SK-N-SH (cell line): ENCODE measurements around the gene MPO. TPM values are rescaled to one million over a fixed set of nuclear protein-coding genes. Genes with fewer than 3 reads are reported as not detected.
A peak's percentile ranks its signal among the peaks of the same experiment; 100 is the strongest.

Source experiments
- CTCF ChIA-PET: fragments of 300-600, 350-600 bp; formaldehyde crosslinking; extraction: SDS; loops from one replicate; lab custom pipeline; 2021; lab: Yijun Ruan, JAX
- POLR2A ChIA-PET: fragments of 350-600 bp; sonication (Branson Sonifier 250); formaldehyde crosslinking; extraction: SDS; loops from one replicate; lab custom pipeline; 2020; ENCODE audit warnings: antibody characterized with exemption, inconsistent platforms; lab: Yijun Ruan, JAX
- DNase-seq: peaks from one replicate; pipeline ENCODE4 v3.0.0; 2012
- H2AFZ ChIP-seq: fragments of 200-600 bp; sonication (generic); 2 replicates; pipeline ENCODE4 v1.8.1; 2016; ENCODE audit warnings: antibody characterized with exemption, mild to moderate bottlenecking, low read depth
- H3F3A ChIP-seq: fragments of 200-600 bp; sonication (generic); replicated peaks from 2 replicates; pipeline ENCODE3; 2016; ENCODE audit warnings: antibody characterized with exemption, mild to moderate bottlenecking; ENCODE audit not compliant: insufficient read depth
- H3K27ac ChIP-seq, 2 experiments: fragments of 200-500 bp in 1 of 2; fragments of 200-600 bp in 1 of 2; sonication (Bioruptor generic) in 1 of 2; sonication (generic), shearing (Covaris generic) in 1 of 2; 2 replicates each; pipeline versions ENCODE4 v1.5.1 to v1.6.1; 2014 to 2016; ENCODE audit warnings: low read depth in 2 of 2, inconsistent platforms in 1 of 2, low read length in 1 of 2, mild to moderate bottlenecking in 1 of 2, mixed read lengths in 1 of 2
- H3K27me3 ChIP-seq: fragments of 200-600 bp; sonication (generic), shearing (Covaris generic); 2 replicates; pipeline ENCODE4 v1.6.1; 2016; ENCODE audit warnings: mixed run types; ENCODE audit not compliant: insufficient read depth
- H3K36me3 ChIP-seq, 2 experiments: fragments of 200-500 bp in 1 of 2; fragments of 200-600 bp in 1 of 2; sonication (Bioruptor generic) in 1 of 2; sonication (generic) in 1 of 2; replicated peaks in 1 of 2; 2 replicates each; pipeline versions ENCODE3 to v1.5.1; 2014 to 2016; ENCODE audit warnings: low read length in 1 of 2, mild to moderate bottlenecking in 1 of 2; ENCODE audit not compliant: insufficient read depth in 2 of 2, control insufficient read depth in 1 of 2
- H3K4me1 ChIP-seq, 2 experiments: fragments of 200-500 bp in 1 of 2; fragments of 200-600 bp in 1 of 2; sonication (Bioruptor generic) in 1 of 2; sonication (generic), shearing (Covaris generic) in 1 of 2; 2 replicates each; pipeline versions ENCODE4 v1.5.1 to v1.6.1; 2014 to 2016; ENCODE audit warnings: low read depth in 1 of 2, low read length in 1 of 2, mixed run types in 1 of 2; ENCODE audit not compliant: insufficient read depth in 2 of 2, control insufficient read depth in 1 of 2
- H3K4me2 ChIP-seq: fragments of 200-600 bp; sonication (generic), shearing (Covaris generic); 2 replicates; pipeline ENCODE4 v1.6.1; 2017; ENCODE audit warnings: mixed run types
- H3K4me3 ChIP-seq, 2 experiments: fragments of 200-500 bp in 1 of 2; fragments of 200-600 bp in 1 of 2; sonication (Bioruptor generic) in 1 of 2; sonication (generic), shearing (Covaris generic) in 1 of 2; 2 replicates each; pipeline versions ENCODE4 v1.5.1 to v1.8.1; 2014 to 2016; ENCODE audit warnings: low read depth in 2 of 2, inconsistent platforms in 1 of 2, low read length in 1 of 2, mild to moderate bottlenecking in 1 of 2, mixed read lengths in 1 of 2, moderate library complexity in 1 of 2
- H3K79me2 ChIP-seq: fragments of 200-600 bp; sonication (generic); 2 replicates; pipeline ENCODE4 v1.8.1; 2017; ENCODE audit warnings: mild to moderate bottlenecking; ENCODE audit not compliant: insufficient read depth
- H3K9ac ChIP-seq: fragments of 200-600 bp; sonication (generic); 2 replicates; pipeline ENCODE4 v1.6.1; 2017; ENCODE audit warnings: mixed run types
- H3K9me2 ChIP-seq: fragments of 200-600 bp; sonication (generic); 2 replicates; pipeline ENCODE4 v1.6.1; 2017; ENCODE audit warnings: mixed run types
- H3K9me3 ChIP-seq: fragments of 200-600 bp; sonication (generic); 2 replicates; pipeline ENCODE4 v1.6.1; 2017; ENCODE audit warnings: mixed run types, mild to moderate bottlenecking, moderate library complexity
- H4K20me1 ChIP-seq: fragments of 200-600 bp; sonication (generic); 2 replicates; pipeline ENCODE4 v1.6.1; 2017; ENCODE audit warnings: mild to moderate bottlenecking, mixed run types; ENCODE audit not compliant: insufficient read depth
- ELF1 ChIP-seq: IDR thresholded peaks from 2 replicates; pipeline ENCODE4 v1.4.0; 2012
- EP300 ChIP-seq, 2 experiments: IDR thresholded peaks; 2 replicates each; pipeline versions ENCODE4 v1.4.0 to v1.6.1; 2012; ENCODE audit warnings: borderline replicate concordance in 1 of 2, low read depth in 1 of 2, low read length in 1 of 2
- FOSL2 ChIP-seq: IDR thresholded peaks from 2 replicates; pipeline ENCODE4 v1.4.0; 2012; ENCODE audit warnings: low read depth, mild to moderate bottlenecking, moderate library complexity, borderline replicate concordance
- FOXM1 ChIP-seq: IDR thresholded peaks from 2 replicates; pipeline ENCODE4 v1.4.0; 2012; ENCODE audit warnings: low read depth, mild to moderate bottlenecking
- GATA2 ChIP-seq: sonication (generic); formaldehyde crosslinking; IDR thresholded peaks from 2 replicates; pipeline ENCODE4 v1.5.0; 2020; ENCODE audit warnings: mild to moderate bottlenecking, missing genetic modification reagents
- IRF3 ChIP-seq: fragments of 150-350 bp; IDR thresholded peaks from 2 replicates; pipeline ENCODE4 v1.6.1; 2016; ENCODE audit warnings: mild to moderate bottlenecking, low read depth, low read length
- MAX ChIP-seq: IDR thresholded peaks from 2 replicates; pipeline ENCODE4 v1.4.0; 2012; ENCODE audit warnings: low read depth
- MEF2A ChIP-seq: IDR thresholded peaks from 2 replicates; pipeline ENCODE4 v1.4.0; 2012; ENCODE audit warnings: low read depth, borderline replicate concordance
- MXI1 ChIP-seq: IDR thresholded peaks from 2 replicates; pipeline ENCODE4 v1.6.1; 2012; ENCODE audit warnings: mild to moderate bottlenecking, low read depth, low read length, improper control_type of control experiment
- NFIC ChIP-seq: IDR thresholded peaks from 2 replicates; pipeline ENCODE4 v1.4.0; 2012; ENCODE audit warnings: borderline replicate concordance
- PBX3 ChIP-seq: IDR thresholded peaks from 2 replicates; pipeline ENCODE4; 2012
- POLR2AphosphoS5 ChIP-seq: IDR thresholded peaks from 2 replicates; pipeline ENCODE4 v1.6.1; 2012; ENCODE audit warnings: low read depth, low read length
- RAD21 ChIP-seq: IDR thresholded peaks from 2 replicates; pipeline ENCODE4 v1.6.1; 2012; ENCODE audit warnings: mild to moderate bottlenecking, low read length
- REST ChIP-seq: IDR thresholded peaks from 2 replicates; pipeline ENCODE4 v1.6.1; 2012; ENCODE audit warnings: mild to moderate bottlenecking, low read depth, low read length, moderate library complexity
- RXRA ChIP-seq: IDR thresholded peaks from 2 replicates; pipeline ENCODE4 v1.4.0; 2012; ENCODE audit warnings: low read depth, mild to moderate bottlenecking, borderline replicate concordance
- SIN3A ChIP-seq: IDR thresholded peaks from 2 replicates; pipeline ENCODE4 v1.6.1; 2012; ENCODE audit warnings: low read depth, mild to moderate bottlenecking, low read length, moderate library complexity, borderline replicate concordance
- TAF1 ChIP-seq: IDR thresholded peaks from 2 replicates; pipeline ENCODE4 v1.6.1; 2012; ENCODE audit warnings: low read depth, mild to moderate bottlenecking, low read length, moderate library complexity, borderline replicate concordance
- TCF12 ChIP-seq: IDR thresholded peaks from 2 replicates; pipeline ENCODE4 v1.4.0; 2012
- TEAD4 ChIP-seq: IDR thresholded peaks from 2 replicates; pipeline ENCODE4 v1.4.0; 2012; ENCODE audit warnings: mild to moderate bottlenecking, borderline replicate concordance; ENCODE audit not compliant: insufficient read depth
- YY1 ChIP-seq: IDR thresholded peaks from 2 replicates; pipeline ENCODE4 v1.4.0; 2012; ENCODE audit warnings: low read depth, mild to moderate bottlenecking
- WGBS: methylation state at CpG from one replicate; pipeline ENCODE4 v1.1.6; 2017; ENCODE audit warnings: low lambda C conversion rate; 5-methylcytosine and 5-hydroxymethylcytosine counted together
- polyA plus RNA-seq, 3 experiments: library from polyadenylated mRNA; depleted of rRNA; stranded (reverse); fragments of >200 nt; gene quantifications; 2 replicates each; pipeline ENCODE4 v1.2.3, GENCODE V29; 2012

The MPO gene
- polyA plus RNA-seq, 1 of the 3 experiments (the other 2 are of a cell fraction): not detected

- Histone ChIP-seq H3F3A (no peaks in the 10 kb centered on the region), H3K9me2 (no peaks in the 10 kb centered on the region)
- TF ChIP-seq IRF3 (no peak), MEF2A (no peak)
- TF ChIP-seq, all 33 proteins: peak for 0
- Histone ChIP-seq H3K4me1 (no peaks in the 10 kb centered on the region), H3K79me2 (no peaks in the 10 kb centered on the region), H3K36me3 (no peaks in the 10 kb centered on the region), H3K4me3 (no peak overlapping the region), H4K20me1 (no peaks in the 10 kb centered on the region), H3K27me3 (no peaks in the 10 kb centered on the region), H3K9ac (no peak overlapping the region), H3K9me3 (no peaks in the 10 kb centered on the region), H3K27ac (no peak overlapping the region), H3K4me2 (no peak overlapping the region), H2AFZ (no peak overlapping the region)
- ChIA-PET POLR2A (interaction anchor here (1.8 kb wide), 1 partner anchor 9 kb away, joined by 5 read pairs; no protein-coding TSS in a partner anchor), CTCF (interaction anchor here (1.3 to 2.8 kb wide), 4 partner anchors 10 to 103 kb away, joined by 3 to 20 read pairs (median 12); partner anchors contain the start of gene RNF43)
- peak; percentile 8 for DNase-seq
- 69% methylated on average over 6 of the region's 6 CpGs for WGBS
Observed at GRCh38 chr17:58314706-58315015, 33.9 kb upstream of the MPO start.

GRCh38 chr17:58313815-58314705, 33.3 kb upstream of the MPO start:
- H4K20me1 ChIP-seq: no peaks in the 10 kb centered on the region
- no peak overlapping the region for H3K4me3 ChIP-seq
- POLR2A ChIA-PET: interaction anchor here (1.8 kb wide), 1 partner anchor 10 kb away, joined by 5 read pairs; no protein-coding TSS in a partner anchor
- H3K27ac ChIP-seq: no peak overlapping the region
- CTCF ChIA-PET: interaction anchor here (1.3 to 2.8 kb wide), 4 partner anchors 9 to 104 kb away, joined by 3 to 20 read pairs (median 12); partner anchors contain the start of gene RNF43
- no peaks in the 10 kb centered on the region for H3K9me3 ChIP-seq
- no peaks in the 10 kb centered on the region for H3K4me1 ChIP-seq
- WGBS: 68% methylated on average over 7 of the region's 7 CpGs
- H3K36me3 ChIP-seq: no peaks in the 10 kb centered on the region
- H3K4me2 ChIP-seq: no peak overlapping the region
- no peaks in the 10 kb centered on the region for H3K79me2 ChIP-seq
- TF ChIP-seq NFIC: no peak
- no peak for TF ChIP-seq FOXM1
- TF ChIP-seq RXRA: no peak
- TF ChIP-seq POLR2AphosphoS5: no peak
- TF ChIP-seq TEAD4: no peak
- no peak for TF ChIP-seq TCF12
- TF ChIP-seq MXI1: no peak
- TF ChIP-seq YY1: no peak
- no peak for TF ChIP-seq EP300 (IDR thresholded peaks at IDR 0.05; ENCODE audit: borderline replicate concordance in 1 of 2, low read depth in 1 of 2, low read length in 1 of 2)
- no peak for TF ChIP-seq PBX3
- TF ChIP-seq ELF1: no peak
- no peak for TF ChIP-seq GATA2 (CRISPR knock-in tag)
- no peak for TF ChIP-seq RAD21
- TF ChIP-seq MAX: no peak
- no peak for TF ChIP-seq REST
- TF ChIP-seq FOSL2: no peak
- no peak for TF ChIP-seq SIN3A
- TF ChIP-seq TAF1: no peak
- no peak overlapping the region for H3K9ac ChIP-seq
- no peak overlapping the region for H2AFZ ChIP-seq
- no peaks in the 10 kb centered on the region for H3K27me3 ChIP-seq
- H3K9me2 ChIP-seq: no peaks in the 10 kb centered on the region
- DNase-seq: peak; percentile 27
- no peaks in the 10 kb centered on the region for H3F3A ChIP-seq
